HG02759 (cell line): Measurements from ENCODE around the gene PANK4.
A peak's percentile ranks its signal among the peaks of the same experiment; 100 is the strongest.
"Not testable (repeated sequence)": the region's sequence is repeated elsewhere in the genome, so short reads cannot be mapped to it uniquely, and the experiment has no call there.

ENCODE experiments used
- ATAC-seq: cut with Tn5 transposase; IDR thresholded peaks from one replicate; pipeline ENCODE4 v1.9.1; 2021; ENCODE audit warnings: mild to moderate bottlenecking, moderate library complexity; ENCODE audit not compliant: unreplicated experiment

Gene PANK4

DNA sequence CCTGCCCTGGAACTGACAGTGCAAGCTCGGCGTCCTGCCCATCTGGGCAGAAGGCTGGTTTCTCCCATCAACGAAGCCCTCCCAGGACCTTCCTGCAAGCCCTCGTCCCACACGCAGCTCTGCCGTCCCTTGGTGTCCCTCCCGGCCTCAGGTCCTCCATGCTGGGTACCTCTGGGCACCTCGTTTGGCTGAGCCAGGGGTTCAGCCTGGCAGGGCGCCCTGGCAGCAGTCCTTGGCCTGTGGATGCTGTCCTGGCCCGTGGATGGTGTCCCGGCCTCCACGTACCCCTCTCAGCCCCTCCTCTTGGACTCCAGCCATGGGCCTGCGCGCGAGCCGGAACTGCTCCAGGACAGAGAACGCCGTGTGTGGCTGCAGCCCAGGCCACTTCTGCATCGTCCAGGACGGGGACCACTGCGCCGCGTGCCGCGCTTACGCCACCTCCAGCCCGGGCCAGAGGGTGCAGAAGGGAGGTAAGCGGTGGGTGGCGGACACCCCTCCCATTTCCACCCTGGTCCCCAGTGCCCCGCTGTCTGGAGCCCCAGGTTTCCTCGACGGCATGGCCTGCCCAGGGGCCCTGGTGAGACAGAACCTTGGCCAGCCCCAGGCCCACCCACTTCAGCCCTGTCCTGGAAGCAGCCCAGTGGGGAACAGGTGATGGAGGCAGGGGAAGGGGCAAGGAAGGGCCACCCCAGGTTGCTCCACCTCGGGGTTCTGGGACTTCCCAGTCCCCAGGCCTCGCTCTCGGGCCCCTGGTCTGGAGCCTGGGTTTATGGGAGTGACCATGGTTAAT, 33.3 kb upstream of the PANK4 start:
- no peak for ATAC-seq

DNA sequence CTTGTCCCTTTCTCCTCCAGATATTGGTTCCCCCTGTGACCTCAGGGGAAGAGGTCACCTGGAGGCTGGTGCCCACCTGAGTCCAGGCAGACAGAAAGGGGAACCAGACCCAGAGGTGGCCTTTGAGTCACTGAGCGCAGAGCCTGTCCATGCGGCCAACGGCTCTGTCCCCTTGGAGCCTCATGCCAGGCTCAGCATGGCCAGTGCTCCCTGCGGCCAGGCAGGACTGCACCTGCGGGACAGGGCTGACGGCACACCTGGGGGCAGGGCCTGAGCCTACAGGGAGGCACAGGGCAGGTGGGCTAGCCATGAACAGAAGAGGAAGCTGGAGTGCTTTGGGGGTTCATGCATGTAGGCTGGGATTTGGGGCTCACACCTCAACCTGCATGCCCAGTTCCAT, 32.5 kb upstream of the PANK4 start:
- ATAC-seq, result no peak

DNA sequence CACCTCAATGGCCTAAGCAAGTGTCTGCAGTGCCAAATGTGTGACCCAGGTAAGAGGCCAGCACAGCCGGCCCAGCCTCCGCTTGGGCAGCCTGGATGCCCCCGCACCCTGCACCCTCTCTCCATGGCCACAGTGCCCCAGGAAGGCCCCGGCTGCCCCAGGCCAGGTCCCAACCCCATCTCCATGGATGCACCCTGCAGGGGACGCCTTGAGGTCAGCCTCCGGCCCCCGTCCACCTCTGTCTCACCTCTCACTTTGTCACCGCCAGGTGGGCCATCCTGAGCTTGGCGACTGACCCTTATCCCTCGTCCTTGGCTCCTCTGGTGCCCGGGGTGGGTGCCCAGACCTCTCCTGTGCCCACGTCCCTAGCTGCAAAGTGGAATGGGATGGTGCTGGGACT, 32.0 kb upstream of the PANK4 start:
- no peak for ATAC-seq

DNA sequence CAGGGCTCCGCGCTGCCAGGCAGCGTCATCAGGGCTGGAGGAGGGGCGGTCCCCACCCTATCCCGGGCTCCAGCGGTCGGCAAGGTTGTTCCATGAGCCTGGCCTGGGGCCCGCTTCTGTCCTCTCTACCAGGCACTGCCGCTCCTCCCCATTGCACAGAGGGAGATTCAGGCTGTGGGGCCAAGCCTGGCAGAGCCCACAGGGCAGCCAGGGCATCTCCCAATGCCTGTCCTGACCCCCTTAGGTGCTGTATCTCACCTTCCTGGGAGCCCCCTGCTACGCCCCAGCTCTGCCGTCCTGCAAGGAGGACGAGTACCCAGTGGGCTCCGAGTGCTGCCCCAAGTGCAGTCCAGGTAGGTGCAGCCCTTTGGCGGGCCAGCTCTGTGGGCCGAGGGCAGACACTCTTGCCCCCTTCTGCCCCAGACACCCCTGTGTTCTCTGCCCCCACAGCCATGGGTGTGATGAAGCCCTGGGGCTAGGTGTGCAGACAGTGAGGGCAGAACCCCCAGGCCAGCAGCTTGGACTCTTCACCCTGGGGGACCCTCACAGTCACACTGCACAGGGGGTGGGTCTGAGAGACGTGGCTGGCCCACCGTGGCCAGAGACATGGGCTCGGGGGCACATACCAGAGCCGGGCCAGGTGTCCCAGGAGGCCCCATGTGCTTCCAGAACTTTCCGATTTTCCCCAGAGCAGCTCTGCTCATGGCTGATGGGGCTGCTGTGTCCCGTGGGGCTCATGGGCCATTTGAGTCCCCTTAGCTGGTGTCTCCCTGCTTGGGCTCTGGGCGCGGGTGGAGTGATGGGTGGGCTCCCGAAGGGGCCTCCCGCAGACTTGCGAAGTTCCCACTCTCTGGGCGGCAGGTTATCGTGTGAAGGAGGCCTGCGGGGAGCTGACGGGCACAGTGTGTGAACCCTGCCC, 31.3 kb upstream of the PANK4 start:
- ATAC-seq, result no peak

DNA sequence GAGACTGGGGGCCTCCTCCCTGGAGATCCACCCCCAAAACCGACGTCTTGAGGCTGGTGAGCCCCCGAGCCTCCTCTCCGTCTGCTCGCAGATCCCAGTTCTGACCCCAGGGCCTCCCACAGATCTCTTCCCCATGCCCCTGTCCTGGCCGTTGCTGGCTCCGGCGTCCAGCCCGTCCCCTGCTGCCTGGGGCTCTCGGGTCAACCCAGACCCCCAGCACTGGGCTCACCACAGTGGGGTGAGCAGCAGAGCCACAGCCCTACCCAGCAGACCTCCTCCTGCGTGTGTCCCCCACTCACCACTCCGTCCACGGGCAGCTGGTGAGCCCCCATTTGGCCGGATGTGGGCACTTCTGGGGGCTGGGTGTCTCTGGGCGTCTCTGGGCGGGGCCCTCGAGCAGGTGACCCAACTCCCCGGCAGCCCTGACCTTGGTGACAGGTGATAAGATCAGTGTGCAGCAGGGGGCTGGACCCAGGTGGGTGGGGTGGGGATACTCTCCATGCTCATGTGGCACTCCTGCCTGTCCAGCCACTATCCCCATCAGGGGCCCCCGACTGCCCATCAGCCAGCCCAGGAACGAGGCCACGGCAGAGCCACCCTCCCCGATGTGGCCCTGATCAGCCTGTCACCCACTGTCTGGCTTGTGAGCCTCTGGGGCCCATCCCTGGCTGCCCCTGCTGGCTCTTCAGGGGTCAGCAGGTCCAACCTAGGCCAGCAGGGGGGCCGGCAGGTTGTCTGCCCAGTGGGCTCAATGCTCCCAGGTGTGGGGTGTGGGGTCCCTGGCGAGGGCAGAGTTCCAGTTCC, 30.5 kb upstream of the PANK4 start:
- peak; percentile 30 for ATAC-seq

DNA sequence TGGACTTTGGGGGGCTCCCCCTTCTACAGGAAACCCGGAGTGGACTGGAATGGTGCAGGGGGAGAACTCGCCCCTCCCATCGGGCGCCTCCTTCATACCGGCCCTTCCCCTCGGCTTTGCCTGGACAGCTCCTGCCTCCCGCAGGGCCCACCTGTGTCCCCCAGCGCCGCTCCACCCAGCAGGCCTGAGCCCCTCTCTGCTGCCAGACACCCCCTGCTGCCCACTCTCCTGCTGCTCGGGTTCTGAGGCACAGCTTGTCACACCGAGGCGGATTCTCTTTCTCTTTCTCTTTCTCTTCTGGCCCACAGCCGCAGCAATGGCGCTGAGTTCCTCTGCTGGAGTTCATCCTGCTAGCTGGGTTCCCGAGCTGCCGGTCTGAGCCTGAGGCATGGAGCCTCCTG, 29.9 kb upstream of the PANK4 start, which contains the start of gene TNFRSF14:
TSS of gene TNFRSF14 (plus strand) at position 95 of the 401 bp plus-strand sequence. CDS start at position 389, 294 bp downstream.
- peak; percentile 37 for ATAC-seq

DNA sequence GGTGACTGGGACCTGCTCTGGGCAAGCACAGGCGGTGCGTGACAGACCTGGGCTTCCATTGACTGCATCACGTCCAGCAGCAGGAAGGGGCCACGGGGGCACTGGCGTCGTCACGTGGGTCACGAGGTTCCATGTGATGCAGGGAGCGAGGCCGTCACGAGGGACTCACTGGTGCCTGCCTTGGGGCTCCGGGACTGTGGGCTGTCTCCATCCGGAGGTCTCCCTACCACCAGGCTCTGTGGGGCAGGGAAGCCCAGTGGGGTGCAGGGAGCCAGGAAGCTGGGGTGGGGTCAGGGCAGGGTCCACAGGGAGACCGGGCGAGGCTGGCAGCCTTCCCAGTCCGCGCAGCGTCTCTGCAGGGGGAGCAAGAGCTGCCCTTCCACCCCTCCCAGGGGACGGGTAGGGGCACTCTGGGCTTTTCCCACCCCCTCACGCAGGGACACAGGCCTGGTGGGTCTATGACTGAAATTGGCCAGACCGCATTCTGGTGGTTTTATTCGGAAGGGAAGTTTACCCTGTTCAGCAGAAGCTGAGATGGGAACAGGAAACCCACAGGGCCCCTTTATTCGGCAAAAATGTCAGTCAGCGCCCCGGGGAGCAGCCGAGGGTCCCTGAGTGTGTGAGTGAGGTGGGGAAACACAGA, 29.4 kb upstream of the PANK4 start:
- peak; percentile 41 for ATAC-seq

DNA sequence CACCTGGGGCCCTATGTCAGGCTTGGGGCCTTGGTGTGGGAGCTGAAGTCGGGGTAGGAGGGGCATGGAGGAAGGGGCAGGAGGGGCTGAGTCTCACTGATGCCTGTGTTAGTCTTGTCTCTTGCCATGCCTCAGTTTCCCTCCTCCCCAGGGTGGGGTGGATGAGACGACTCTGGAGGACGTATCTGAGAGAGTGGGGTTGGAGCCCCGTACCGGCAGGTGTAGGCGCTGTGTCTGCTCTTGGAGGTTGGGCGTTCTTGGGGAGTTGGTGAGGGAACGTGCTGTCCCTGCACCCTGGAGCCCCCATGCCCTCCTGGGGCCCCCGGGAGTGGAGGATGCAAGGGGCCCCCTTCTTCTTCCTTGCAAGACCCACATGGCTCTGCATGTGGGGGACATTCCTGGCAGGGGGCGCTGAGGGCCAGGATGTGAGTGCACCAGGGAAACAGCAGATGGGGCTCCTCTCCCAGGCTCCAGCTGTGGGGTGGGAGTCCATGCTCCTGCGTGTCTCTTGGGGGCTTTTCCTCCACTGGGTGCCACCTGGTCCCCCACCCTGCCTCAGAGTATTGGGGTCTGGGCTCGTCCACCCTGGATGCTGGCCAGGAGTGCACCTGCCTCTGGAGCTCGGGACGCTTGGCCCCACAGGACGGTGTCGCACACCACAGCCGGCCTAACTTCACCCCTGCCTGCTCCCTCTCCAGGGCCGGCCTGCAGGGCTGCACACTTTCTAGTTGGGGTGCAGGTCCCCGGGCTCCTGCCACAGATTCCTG, 28.4 kb upstream of the PANK4 start:
- ATAC-seq, result no peak

DNA sequence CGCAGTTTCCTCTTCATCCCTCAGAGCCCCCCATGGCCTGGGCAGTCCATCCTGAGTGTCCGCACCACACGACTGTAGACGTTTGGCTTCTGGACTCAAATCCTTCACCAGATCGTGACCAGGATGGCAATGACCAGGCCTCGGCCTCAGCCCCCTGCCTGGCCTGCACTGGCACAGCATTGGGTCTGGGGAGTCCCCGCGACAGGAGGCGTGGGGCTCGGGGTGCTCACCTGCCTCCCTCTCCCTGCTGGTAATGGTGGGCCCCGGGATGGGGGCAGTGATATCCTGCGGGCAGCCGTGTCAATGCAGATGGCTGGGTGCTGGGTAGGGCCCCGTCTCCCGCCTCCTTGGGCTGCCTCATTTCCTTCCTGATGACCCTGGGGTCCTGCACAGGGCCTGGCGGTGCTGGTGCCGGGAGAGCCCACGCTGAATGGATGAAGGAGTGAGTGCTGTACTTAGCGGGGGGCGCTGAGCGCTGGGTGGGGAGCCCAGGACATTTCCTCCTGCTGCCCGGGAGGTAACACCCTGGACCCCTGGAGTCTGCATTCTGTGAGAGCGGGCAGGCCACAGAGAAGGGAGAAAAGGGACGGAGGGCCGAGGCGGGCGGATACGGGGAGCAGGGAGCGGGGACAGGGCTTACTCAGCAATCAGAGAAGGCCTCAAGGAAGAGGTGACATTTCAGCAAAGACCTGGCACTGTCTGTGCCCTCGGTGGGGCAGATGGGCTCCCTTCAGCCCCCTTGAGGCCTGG, 27.6 kb upstream of the PANK4 start:
- ATAC-seq, result no peak

DNA sequence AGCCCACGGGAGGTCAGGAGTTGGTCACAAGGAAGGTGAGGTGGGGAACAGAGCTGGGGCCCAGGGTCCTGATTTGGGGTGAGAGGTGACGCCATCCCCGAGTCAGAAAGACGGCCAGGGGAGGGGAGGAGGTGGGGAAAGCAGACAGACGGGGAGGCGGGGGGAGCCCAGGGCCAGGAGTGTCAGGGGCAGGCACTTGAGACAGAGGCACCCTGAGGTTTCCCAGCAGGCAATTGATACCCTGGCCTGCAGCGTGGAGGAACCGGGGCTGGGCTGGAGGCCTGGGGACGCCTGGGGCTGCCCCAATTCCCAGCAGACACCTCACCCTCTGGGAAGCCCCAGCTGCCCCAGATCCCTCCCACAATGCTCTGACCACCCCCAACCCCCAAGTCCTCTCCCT, 26.7 kb upstream of the PANK4 start:
- ATAC-seq, result not testable (repeated sequence)

DNA sequence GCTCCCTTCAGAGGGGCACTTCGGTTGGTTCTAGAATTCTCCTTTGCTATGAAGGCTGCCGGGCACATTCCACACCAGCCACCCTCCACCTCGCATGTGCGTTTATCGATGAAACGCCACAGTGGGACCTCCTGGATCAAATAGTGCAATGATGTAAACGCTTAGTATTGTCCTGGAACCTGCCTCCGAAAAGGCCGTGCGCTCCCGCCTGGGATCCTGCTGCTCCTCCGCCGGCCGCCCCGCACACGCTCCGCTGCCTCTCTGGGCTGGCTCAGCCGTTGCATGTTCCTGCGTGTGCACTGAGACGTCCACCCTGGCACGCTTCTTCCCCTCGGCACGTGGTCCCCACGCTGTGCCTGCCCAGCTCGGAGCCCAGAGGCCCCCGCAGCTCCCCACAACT, 25.8 kb upstream of the PANK4 start:
- no peak for ATAC-seq

DNA sequence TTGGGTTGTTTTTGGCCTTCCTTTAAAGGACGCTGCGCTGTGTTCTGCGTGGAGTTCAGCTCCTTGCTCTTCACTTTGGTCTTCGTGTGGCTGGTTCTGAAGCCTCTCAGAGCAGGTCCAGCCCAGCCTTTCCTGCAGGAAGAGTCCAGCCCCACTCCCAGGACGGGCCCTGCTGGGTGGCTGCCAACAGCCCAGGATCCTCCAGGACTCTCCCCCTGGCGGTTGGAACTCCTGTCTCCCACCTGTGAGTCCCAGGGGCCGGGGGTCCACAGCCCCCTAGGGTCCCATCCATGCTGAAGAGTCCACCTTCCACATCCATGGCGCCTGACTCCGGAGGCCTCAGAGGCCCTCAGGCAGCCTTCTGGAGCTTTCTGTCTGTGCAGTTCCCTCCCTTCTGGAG, 25.1 kb upstream of the PANK4 start:
- not testable (repeated sequence) for ATAC-seq

DNA sequence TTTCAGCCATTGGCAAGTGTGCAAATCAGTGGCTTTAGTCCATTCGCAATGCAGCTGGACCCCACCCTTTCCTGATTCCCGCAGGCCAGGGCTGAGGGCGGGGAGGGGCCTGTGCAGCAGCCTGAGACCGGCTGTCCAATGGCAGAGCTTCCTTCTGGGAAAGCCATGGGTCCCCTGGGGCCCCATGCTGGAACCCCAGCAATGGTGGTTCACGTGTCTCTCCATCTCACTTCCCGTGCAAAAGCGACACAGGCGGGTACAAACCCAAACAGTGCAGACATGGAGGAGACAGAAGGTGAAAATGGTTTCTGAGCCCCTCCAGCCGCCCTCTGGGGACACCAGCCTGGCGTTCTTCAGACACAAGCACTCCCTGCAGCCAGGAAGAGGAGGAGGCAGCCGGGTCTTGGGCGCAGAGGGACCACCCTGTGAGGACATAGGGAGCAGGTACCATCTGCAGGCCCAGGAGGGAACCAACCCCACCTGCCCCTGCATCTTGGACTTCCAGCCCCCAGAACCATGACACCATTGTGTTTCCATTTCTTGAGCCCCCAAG, 24.0 kb upstream of the PANK4 start:
- not testable (repeated sequence) for ATAC-seq

DNA sequence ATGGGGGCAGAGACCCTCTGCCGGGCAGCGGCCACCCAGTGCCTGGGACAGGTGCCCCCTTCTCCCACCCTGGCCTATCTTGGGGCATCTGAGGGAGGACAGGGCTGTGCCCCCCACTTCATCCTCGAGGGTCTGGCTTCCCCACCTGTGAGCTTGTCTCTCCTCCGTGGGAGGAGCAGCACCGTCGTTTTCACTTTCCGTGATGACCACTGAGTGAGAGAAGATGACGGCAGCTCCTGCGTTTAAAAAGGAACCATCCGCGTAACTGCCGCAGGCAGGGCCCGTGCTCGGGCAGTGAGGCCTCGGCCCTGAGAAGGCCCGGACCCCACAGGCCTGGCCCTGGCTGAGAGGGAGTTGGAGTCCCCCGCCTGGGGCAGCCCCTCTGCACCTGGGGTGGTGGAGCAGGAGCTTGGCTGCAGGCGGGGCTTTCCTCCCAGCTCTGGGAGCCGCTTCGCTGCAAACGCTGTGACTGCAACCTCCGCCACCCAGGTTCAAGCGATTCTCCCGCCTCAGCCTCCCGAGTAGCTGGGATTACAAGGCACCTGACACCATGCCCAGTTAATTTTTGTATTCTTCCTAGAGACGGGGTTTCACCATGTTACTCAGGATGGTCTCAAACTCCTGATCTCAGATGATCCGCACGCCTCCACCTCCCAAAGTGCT, 23.1 kb upstream of the PANK4 start:
- ATAC-seq, result not testable (repeated sequence)

DNA sequence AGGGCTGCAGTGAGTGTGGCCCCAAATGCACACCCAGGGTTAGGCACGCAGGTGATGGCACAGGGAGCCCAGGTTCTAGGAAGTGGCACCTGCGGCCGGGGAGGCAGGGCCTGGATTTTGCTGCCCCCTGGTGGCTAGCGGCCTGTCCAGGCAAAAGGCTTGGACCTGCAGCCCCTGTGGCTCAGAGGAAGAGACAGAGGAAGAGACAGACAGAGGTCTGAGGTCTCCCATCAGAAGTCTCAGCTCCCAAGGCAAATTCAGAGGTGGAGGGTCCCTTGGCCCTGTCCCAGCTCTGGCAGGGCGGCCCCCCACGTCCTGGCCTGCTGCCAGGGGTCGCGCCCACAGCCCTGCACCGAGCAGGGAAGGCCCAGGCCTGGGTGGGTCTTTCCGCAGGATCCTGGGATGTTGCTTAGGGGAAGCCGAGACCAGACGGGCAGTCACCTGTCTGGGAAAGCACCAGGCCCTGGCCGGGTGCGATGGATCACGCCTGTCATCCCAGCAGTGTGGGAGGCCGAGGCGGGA, 21.7 kb upstream of the PANK4 start:
- ATAC-seq, result peak; percentile 26

DNA sequence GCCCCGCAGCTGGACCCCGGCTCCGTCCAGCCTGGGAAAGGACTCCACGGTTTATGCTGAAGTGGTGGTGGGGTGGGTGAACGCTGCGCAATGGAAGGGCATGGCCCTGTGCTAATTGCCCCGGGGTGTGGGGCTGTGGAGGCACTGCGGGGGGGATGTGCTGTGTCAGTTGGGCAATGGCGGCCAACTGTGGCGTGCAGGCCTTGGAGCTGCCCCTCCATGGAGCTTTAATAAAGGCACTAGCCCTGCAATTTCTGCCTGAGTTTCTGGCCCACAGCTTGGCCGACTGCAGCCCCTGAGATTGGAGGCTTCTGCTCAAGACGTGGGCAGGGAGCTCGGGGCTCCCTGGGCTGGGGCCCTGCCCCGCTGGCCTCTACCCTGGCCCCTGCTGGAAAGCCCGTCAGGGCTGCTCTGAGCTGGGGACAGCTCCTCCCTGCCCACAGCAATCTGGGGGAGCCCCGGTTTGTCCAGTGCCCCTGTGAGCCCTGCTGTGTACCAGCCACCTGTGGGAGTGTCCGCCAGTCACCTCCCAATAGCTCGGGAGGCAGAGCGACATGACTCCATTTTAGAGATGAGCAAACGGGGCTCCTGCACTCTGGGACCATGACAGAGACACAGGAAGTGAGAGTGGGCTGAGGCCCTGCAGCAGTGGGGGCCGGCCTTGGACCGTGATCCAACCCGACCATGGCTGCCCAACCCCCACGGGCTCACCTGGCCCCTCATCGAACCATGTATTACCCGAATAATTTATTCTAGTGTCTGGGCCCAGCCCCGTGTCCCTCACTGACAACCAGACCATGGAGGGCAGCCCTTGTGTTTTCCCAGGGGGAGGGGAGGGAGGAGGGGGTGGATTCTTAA, 21.0 kb upstream of the PANK4 start:
- ATAC-seq, result no peak
